Gastrocnemius medialis (tissue), 4 donors: ENCODE measurements around the gene MRGPRX1.

ENCODE experiments used
- CTCF ChIP-seq, 5 experiments: fragments of 450-650 bp in 3 of 5; fragments of 200-600 bp in 2 of 5; sonication (generic) in 2 of 5; IDR thresholded peaks in 4 of 5; conservative IDR thresholded peaks in 1 of 5; 1 replicate in 4 of 5; 2 replicates in 1 of 5; pipeline ENCODE4 v1.5.1; 2016 to 2019; ENCODE audit warnings: antibody characterized with exemption in 5 of 5, mild to moderate bottlenecking in 3 of 5, moderate library complexity in 3 of 5
- POLR2A ChIP-seq, 2 donors: fragments of 450-650 bp; IDR thresholded peaks; one replicate each; pipeline ENCODE4 v1.6.1; 2017; ENCODE audit warnings: antibody characterized with exemption in 2 of 2, mild to moderate bottlenecking in 2 of 2, moderate library complexity in 2 of 2

DNA sequence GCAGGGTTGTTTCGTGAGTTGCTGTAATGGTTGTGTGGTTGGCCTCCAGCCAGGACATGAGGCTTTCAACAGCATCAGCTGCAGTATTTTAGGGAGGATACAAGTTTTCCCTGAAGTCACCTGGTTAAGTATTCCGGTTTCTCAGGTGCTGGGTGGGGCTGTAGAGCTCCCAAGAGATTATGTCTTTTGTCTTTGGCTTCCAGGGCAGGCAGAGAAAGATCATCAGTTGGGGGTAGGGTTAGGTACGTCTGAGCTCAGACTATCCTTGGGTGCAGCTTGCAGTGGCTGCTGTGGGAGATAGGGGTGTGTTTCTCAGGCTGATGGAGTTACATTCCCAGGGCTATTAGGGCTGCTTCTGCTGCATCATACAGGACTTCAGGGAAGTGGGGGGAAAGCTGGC lies 47.5 kb upstream of the MRGPRX1 start:
- no peak for TF ChIP-seq CTCF (IDR thresholded peaks at IDR 0.05 in 4 of 5, conservative IDR thresholded peaks at IDR 0.05 in 1 of 5)
- no peak for TF ChIP-seq POLR2A (IDR thresholded peaks at IDR 0.05)
